NOMO-1 treated with DMSO at 0.1 percent for 48 hours (cell line): ENCODE results near the gene ZDHHC18.
"Not testable (repeated sequence)": the region's sequence is repeated elsewhere in the genome, so short reads cannot be mapped to it uniquely, and the experiment has no call there.

Source experiments
- DNase-seq: peaks from one replicate; lab custom pipeline; 2025; ENCODE audit not compliant: unreplicated experiment; lab: John Stamatoyannopoulos, UW

The ZDHHC18 gene

DNA sequence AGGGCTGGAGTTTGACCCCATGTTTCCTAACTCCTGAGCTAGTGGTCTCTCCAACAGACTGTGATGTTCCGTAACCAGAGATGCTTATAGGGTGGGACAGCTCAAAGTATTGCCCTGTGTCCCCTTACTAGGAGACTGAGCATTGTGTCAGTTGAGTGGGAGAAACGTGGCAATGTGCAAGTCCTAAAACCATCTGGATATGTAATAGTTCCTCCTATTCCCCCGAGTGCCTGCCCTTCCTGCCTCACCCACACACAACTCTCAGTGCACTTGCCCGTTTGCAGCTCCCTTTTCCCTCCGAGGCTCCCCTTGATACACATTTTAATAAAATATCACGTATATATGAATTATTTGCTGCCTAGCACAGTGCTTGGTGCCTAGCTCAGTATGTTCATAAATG lies 35.3 kb upstream of the ZDHHC18 start:
- DNase-seq, result no peak

- no peak for DNase-seq
These were observed 34.9 kb upstream of the ZDHHC18 start for GRCh38 chr1:26791626-26792025.

- DNase-seq, result no peak
These were observed 33.6 kb upstream of the ZDHHC18 start for GRCh38 chr1:26792924-26793323.

DNA sequence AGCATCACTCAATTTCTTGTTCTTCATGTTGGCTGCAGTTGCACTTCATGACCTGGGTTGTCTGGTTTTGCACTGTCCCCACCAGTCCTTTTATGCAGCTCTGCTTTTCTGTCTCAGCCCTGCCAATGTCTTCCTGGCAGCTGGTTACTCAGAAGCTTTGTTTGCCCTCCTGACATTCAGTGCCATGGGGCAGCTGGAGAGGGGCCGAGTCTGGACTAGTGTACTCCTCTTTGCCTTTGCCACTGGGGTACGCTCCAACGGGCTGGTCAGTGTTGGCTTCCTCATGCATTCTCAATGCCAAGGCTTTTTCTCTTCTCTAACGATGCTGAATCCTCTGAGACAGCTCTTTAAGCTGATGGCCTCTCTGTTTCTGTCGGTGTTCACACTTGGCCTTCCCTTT lies 32.1 kb upstream of the ZDHHC18 start:
- no peak for DNase-seq

- DNase-seq, result no peak
These were observed 28.9 kb upstream of the ZDHHC18 start for GRCh38 chr1:26797627-26798026.

DNA sequence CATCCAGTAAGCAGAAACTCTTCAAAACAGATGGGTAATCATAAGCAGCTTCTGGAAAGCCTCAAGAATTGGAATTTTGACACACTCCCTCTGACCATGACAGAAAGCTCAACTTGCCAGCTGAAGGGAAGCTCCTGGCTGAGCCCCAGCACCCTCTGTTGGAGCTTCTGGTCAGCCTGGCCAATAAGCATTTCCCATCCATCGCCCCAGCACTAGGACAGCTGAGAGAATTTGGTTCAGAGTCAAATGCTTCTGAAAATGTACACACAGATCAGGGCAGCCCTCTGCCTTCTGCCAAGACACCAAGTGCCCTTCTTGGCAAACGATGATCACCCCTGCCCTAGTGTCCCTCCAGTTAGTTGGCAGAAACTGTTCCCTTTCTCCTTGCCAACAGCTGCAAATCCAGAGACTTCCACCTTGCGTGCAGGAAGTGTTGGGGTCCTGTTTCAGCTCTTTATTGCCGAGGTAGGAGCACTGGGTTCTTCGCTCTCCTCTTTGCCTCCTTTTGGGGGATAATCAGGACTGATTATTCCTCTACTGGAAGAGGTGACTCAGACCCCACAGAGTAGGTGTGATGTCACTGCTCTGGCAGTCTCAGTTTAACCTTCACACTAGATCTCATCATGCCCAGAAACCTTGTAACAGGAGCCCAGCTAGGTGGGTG lies 26.9 kb upstream of the ZDHHC18 start:
- no peak for DNase-seq

DNA sequence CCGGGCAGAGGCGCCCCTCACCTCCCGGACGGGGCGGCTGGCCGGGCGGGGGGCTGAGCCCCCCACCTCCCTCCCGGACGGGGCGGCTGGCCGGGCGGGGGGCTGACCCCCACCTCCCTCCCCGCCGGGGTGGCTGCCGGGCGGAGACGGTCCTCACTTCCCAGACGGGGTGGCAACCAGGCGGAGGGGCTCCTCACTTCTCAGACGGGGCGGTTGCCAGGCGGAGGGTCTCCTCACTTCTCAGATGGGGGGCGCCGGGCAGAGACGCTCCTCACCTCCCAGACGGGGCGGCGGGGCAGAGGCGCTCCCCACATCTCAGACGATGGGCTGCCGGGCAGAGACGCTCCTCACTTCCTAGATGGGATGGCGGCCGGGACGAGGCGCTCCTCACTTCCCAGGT lies 22.6 kb upstream of the ZDHHC18 start:
- not testable (repeated sequence) for DNase-seq

DNA sequence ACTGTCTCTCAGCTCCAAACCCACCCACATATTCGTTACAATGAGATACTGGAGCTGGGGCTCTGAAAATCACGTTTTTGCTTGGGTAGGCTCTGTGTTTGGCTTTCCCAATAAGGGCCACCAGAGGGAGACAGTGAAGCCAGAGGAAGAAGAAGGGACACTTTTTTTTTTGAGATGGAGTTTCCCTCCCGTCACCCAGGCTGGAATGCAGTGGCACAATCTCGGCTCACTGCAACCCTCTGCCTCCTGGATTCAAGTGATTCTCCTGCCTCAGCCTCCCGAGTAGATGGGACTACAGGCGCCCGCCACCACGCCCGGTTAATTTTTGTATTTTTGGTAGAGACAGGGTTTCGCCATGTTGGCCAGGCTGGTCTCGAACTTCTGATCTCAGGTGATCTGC lies 16.4 kb upstream of the ZDHHC18 start:
- DNase-seq, result peak; percentile 61

GRCh38 chr1:26811057-26811456 lies 15.4 kb upstream of the ZDHHC18 start:
- peak; percentile 21 for DNase-seq

- no peak for DNase-seq
These were observed 14.8 kb upstream of the ZDHHC18 start for GRCh38 chr1:26811708-26812107.

DNA sequence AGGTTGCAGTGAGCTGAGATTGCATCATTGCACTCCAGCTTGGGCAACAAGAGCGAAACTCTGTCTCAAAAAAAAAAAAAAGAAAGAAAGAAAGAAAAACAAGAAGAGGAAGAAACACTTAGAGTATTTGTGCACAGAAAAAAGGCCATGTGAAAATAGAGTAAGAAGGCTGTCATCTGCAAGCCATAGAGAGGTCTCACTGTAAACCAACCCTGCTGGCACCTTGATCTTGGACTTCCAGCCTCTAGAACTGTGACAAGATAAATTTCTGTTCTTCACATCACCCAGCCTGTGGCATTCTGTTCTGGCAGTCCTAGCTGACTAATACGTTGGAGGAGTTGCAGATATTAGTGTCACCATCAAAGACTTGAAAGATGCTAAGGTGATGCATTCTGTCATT lies 12.1 kb upstream of the ZDHHC18 start:
- DNase-seq, result peak; percentile 25

DNA sequence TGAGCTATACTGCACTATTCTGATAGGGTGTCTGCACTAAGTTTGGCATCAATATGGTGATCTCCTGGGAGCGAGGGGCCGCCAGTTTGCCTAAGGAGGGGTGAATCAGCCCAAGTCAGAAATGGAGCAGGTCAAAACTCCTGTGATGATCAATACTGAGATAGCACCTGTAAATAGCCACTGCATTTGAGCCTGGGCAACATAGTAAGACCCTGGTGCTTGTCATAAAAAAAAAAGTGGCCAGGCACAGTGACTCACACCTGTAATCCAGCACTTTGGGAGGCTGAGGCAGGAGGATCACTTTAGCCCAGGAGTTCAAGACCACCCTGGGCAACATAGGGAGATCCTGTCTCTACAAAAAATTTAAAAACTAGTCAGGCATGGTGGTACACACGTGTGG lies 11.6 kb upstream of the ZDHHC18 start:
- no peak for DNase-seq

- peak; percentile 99 for DNase-seq
These were observed 5.7 kb upstream of the ZDHHC18 start for GRCh38 chr1:26820784-26821269.

DNA sequence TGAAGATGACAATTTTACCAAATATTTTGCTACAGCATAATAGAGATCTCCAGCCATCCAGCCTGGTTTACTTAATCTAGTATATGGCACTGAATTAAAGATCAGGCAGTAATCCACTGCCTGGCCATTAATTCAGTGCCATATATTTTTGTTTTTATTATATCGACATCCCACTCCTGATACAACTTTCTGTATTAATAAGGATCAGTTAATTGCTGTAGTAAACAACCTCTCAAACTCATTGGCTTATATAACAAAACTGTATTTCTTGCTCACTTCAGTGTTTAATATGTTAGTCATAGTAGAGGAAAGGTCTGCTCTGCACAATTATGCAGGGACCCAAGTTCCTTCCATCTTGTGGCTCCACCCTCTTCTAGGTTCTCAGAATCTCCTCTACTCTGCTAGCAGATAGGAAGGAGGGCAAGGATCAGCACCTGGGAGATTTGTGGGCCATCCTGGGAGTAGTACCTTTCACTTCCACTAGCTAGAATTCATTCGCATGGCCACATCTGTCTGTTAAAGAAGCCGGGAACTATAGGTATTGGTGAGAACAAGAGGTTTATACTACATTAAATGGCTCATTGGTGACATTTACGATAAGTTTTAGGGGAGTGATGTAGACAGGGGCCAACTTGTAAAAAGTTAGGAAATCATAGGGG lies 3.6 kb upstream of the ZDHHC18 start:
- no peak for DNase-seq

- no peak for DNase-seq
These were observed 1.8 kb upstream of the ZDHHC18 start for GRCh38 chr1:26824731-26825130.

DNA sequence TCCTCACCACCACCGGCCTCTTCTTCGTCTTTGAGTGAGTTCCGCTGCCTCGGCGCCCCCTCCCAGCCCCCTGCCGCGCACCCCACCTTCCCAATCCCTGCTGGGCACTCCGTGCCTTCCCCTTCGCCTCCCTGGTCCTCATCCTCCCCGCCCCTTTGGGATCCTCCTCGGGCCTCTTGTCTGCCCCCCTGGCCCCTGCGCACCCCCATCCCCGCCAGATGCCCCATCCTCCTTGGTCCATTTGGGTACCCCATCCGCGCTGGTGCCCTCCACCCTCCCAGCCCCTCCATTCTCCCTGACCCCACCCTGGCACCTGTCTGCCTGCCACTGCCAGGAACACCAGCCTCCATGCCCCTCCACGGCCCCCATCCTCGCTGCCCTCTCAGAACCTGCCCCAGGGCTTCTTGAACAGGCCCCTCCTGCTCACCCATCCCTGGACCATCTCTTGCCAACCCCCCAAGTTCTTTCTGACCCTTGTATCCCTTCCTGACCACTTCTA lies 667 bp downstream of the ZDHHC18 start:
- DNase-seq, result no peak

DNA sequence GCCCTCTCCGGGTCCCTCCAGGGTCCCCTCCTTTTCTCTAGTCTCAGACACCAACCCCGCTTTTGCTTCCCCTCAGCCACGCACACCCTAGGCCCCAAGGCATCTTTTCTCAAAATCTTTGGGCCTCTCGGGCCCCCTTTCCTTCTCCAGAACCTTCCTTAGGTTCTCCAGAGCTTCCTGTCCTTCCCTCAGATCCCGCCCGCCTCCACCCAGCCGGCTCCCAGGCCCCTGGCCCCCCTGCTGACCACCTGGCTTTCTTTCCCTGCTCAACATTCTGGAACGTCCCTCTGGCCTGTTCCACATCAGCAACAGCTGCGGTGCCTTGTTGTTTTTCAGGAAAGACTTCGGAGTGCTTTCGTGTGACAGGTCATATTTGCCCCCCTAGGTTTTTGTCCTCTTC lies 1.2 kb downstream of the ZDHHC18 start:
- no peak for DNase-seq

DNA sequence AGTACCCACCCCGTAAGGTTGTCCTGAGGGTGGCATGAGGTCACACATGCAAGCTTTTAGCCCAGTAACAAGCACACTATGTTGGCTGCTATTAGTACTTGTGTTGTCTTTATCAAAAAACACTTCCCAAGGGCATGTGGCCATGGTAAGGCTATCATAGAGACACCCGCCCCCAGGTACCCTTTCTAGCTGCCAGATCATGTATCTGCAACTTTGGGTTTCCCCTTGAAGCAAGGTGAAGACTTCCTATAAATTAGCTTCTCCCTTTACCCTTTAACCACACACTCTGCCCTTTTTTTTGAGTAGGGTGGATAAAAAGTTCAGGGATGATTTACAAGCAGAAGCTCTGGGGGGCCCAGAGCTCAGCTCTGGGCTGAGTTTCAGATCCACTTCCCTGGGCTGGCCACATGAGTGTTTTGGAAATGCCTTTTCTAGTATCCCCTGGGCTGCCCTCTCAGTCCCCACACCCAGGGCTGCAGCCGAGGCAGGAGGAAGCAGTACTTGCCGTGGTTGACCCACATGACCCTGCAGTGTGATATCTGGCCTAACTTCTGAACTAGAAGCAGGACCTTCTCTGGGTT lies 2.0 kb downstream of the ZDHHC18 start:
- DNase-seq, result peak; percentile 73

DNA sequence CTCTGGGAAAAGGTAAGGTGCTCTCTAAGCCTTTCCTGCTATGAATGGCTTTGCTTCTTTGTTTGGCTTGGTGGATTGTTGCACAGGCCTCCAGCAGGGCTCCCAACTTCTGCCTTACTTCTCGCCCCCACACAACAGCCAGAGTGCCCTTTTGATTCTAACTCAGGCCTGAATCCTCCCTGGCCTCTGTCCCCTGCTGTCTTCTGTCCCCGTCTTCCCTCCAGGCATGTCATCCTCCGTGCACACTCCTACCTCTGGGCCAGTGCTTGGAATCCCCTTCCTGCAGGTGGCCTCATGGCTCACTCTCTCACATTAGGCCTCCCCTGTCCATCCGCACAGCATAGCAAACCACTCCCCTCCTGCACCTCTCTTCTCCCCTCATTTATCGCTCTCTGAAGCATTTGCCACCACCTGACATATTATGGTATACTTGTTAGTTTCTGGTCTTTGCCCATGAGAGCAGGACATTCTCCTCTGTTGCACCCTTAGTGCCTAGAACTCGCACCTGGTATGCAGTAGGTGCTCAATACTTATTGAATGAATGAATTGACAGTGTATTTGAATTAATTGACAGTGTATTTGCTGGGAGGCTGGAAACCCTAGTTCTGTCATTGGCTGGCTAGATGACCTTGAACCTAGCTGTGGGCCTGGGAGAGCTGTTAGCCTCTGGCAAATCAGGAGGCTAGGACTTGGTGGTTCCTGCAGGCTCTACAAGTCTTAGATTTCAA lies 2.9 kb downstream of the ZDHHC18 start:
- DNase-seq, result no peak

DNA sequence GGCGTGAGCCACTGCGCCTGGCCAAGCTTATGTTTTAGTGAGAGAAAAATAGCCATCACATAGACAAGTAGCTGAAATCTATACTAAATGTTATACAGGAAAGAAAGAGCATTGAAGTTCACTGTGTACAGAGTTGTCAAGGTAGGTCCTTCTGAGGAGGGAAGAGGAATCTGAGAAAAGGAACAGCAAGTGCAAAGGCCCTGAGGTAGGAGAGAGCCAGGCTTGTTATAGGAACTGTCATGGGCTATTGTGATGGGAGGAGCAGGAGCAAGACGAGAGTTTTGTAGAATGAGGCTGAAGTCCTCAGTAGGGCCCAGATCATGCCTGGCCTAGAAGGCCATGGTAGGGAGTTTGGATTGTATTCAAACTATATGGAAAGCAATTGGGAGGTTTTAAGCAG lies 4.6 kb downstream of the ZDHHC18 start:
- no peak for DNase-seq

- no peak for DNase-seq
These were observed 5.2 kb downstream of the ZDHHC18 start for GRCh38 chr1:26831546-26832248.
